Measurements from ENCODE around the gene PTX4.

GRCh38 chr16:1465567-1465915 lies 23.2 kb downstream of the PTX4 start:
- TF ChIP-seq, protein P1, sequence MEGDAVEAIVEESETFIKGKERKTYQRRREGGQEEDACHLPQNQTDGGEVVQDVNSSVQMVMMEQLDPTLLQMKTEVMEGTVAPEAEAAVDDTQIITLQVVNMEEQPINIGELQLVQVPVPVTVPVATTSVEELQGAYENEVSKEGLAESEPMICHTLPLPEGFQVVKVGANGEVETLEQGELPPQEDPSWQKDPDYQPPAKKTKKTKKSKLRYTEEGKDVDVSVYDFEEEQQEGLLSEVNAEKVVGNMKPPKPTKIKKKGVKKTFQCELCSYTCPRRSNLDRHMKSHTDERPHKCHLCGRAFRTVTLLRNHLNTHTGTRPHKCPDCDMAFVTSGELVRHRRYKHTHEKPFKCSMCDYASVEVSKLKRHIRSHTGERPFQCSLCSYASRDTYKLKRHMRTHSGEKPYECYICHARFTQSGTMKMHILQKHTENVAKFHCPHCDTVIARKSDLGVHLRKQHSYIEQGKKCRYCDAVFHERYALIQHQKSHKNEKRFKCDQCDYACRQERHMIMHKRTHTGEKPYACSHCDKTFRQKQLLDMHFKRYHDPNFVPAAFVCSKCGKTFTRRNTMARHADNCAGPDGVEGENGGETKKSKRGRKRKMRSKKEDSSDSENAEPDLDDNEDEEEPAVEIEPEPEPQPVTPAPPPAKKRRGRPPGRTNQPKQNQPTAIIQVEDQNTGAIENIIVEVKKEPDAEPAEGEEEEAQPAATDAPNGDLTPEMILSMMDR (IDR thresholded peaks at IDR 0.05): no peak
- TF ChIP-seq POLR2A (IDR thresholded peaks at IDR 0.05): no peak

Data from lower leg skin (tissue), 3 donors.